COLO668 (cell line): ENCODE measurements around the gene ACBD7.

Source experiments
- DNase-seq: peaks from one replicate; lab custom pipeline; 2025; ENCODE audit not compliant: unreplicated experiment; lab: John Stamatoyannopoulos, UW

Gene ACBD7

GRCh38 chr10:15092855-15093408 is 4.4 kb upstream of the ACBD7 start:
- no peak for DNase-seq

GRCh38 chr10:15091418-15091817 is 2.8 kb upstream of the ACBD7 start:
- DNase-seq: no peak

- no peak for DNase-seq
Measured at GRCh38 chr10:15084502-15084922, 4.1 kb downstream of the ACBD7 start.

GRCh38 chr10:15083674-15084501 is 4.7 kb downstream of the ACBD7 start:
- DNase-seq: no peak

- no peak for DNase-seq
Measured at GRCh38 chr10:15075421-15075820, 13.2 kb downstream of the ACBD7 start.

- DNase-seq: no peak
Measured at GRCh38 chr10:15072358-15072757, 16.2 kb downstream of the ACBD7 start.

GRCh38 chr10:15069230-15069629 is 19.3 kb downstream of the ACBD7 start:
- DNase-seq: no peak

- no peak for DNase-seq
Measured at GRCh38 chr10:15068802-15069201, 19.8 kb downstream of the ACBD7 start.

GRCh38 chr10:15067154-15067553 is 21.4 kb downstream of the ACBD7 start:
- no peak for DNase-seq

GRCh38 chr10:15060638-15061037 is 27.9 kb downstream of the ACBD7 start:
- no peak for DNase-seq

GRCh38 chr10:15059914-15060313 is 28.7 kb downstream of the ACBD7 start:
- no peak for DNase-seq

GRCh38 chr10:15058689-15059088 is 29.9 kb downstream of the ACBD7 start:
- DNase-seq: no peak

- DNase-seq: no peak
Measured at GRCh38 chr10:15053061-15053460, 35.5 kb downstream of the ACBD7 start.

GRCh38 chr10:15052121-15052520 is 36.5 kb downstream of the ACBD7 start:
- DNase-seq: no peak

- DNase-seq: no peak
Measured at GRCh38 chr10:15049533-15049932, 39.0 kb downstream of the ACBD7 start.

- DNase-seq: no peak
Measured at GRCh38 chr10:15046626-15047025, 42.0 kb downstream of the ACBD7 start.

GRCh38 chr10:15045380-15045779 is 43.2 kb downstream of the ACBD7 start:
- no peak for DNase-seq

- no peak for DNase-seq
Measured at GRCh38 chr10:15043674-15044073, 44.9 kb downstream of the ACBD7 start, which contains the start of gene OLAH. Gene OLAH (plus strand): TSS chr10:15043943. CDS start chr10:15047289, 3,346 bp downstream.

- no peak for DNase-seq
Measured at GRCh38 chr10:15038416-15038815, 50.2 kb downstream of the ACBD7 start.

- no peak for DNase-seq
Measured at GRCh38 chr10:15037691-15038090, 50.9 kb downstream of the ACBD7 start.

- DNase-seq: no peak
Measured at GRCh38 chr10:15035385-15036301, 52.9 kb downstream of the ACBD7 start.

GRCh38 chr10:15027741-15028140 is 60.8 kb downstream of the ACBD7 start:
- no peak for DNase-seq
